ENCODE results near the gene MUC5B. TPM values are rescaled to one million over a fixed set of nuclear protein-coding genes. Genes with fewer than 3 reads are reported as not detected.
A peak's percentile ranks its signal among the peaks of the same experiment; 100 is the strongest.
"Not testable (repeated sequence)": the region's sequence is repeated elsewhere in the genome, so short reads cannot be mapped to it uniquely, and the experiment has no call there.

Gene MUC5B
- total RNA-seq, 1 donor from 2014 or later: not detected

DNA sequence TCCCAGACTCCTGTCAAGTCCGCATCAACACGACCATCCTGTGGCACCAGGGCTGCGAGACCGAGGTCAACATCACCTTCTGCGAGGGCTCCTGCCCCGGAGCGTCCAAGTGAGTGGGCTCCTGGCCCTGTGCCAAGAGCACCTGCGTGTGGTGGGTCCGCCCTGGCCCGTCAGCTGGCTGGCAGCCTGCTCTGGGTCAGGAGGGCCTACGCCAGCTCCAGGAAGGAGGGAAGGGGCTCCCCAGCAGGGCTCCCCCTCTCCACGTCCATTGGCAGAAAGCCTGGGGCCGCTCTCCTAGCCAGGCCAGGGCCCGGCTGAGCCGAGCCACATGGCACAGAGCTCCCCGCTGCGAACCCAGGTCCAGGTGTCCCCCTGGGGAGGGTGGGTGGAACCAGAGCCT, 37.8 kb downstream of the MUC5B start:
- no peak for DNase-seq (ENCODE audit: low read depth)

DNA sequence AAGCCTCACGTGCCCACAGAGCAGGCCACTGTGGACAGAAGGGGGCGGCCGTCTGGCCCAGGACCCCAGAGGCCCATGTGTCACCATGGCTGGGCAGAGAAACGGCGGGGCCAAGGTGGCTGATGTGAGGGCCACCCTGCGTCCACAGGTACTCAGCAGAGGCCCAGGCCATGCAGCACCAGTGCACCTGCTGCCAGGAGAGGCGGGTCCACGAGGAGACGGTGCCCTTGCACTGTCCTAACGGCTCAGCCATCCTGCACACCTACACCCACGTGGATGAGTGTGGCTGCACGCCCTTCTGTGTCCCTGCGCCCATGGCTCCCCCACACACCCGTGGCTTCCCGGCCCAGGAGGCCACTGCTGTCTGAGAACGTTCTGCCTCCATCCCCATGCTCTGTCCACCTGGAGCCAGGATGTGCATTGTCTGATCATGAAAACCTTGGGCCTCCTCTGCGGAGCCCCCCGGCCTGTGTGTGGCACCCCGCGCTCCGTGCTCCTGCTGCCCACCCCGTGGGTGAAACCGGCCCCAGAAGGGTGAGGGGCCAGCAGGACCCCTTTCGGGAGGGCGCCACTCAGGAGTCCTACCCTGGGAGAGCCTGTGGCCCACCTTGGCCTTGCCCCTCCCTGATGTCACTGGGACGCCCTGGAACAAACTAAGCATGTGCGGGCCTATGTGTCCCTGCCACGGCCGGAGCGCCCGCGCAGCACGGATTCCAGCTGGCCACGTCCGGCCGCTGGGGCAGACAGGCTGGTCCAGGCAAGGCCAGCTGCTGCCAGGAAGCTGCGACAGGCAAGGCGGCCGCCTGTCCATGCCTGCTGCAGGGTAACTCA, 38.6 kb downstream of the MUC5B start:
- peak; percentile 48 for DNase-seq (ENCODE audit: low read depth)

DNA sequence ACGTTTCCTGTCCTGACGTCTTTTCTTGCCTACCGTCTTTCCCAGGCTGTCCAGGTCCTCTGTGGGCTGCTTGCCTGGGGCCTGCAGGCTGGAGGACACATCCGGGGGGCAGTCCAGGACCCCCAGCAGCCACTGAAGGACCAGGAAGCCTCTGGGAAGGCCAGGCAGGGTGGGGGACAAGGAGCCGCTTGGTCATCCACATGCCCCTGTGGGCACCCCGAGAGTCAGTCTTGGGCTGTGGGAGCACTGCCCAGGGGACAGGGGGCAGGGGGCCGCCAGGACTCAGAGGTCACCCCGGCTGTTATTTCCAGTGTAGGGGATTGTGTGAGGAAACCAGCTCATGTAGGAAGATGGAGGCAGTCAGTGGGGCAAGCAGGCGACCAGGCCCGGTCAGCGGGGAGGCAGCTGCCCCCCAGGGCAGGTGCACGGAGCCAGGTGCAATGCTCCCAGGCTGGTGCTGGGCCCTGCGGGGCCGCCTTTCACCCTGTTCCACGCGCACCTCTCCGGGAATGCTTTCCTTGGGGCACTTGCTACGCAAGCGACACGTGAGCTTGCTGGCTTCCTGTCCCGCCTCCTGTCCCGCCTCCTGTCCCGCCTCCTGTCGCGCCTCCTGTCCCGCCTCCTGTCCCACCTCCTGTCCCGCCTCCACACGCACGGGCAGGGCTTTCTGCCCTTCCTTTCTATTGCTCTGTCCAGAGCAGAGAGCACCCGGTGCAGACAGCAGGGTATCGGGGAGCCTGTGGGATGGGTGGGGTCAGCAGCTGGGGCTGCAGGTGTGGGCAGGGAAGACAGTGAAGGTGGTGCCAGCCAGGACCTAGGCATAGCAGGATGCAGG, 39.5 kb downstream of the MUC5B start:
- peak; percentile 87 for DNase-seq (ENCODE audit: low read depth)

DNA sequence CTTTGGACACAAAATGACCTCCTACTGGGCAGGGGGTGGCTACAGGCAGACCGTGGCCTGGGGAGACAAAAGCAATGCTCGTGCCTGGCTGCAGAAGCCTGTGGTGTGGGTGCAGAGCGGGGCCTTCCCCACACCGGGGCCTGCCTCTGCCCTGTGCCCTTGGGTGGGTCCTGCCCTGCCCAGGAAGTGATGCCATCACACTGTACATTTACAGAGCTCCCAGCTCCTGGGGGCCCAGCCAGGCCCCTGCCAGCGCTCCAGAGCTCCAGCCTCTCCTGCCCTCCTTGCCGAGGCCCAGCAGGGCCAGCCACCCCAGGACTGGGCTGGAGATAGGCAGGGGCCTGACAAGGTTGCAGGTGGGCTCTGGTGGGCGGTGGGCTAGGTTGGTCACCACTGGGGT, 40.1 kb downstream of the MUC5B start:
- no peak for DNase-seq (ENCODE audit: low read depth)

DNA sequence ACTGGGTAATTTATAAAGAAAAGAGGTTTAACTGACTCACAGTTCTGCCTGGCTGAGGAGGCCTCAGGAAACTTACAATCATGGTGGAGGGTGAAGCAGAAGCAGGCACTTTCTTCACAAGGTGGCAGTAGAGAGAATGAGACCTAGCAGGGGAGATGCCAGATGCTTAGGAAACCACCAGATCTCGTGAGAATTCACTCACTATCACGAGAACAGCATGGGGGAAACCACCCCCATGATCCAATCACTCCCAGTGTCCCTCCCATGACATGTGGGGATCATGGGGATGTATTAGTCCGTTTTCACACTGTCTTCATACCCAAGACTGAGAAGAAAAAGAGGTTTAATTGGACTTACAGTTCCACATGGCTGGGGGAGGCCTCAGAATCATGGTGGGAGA, 41.6 kb downstream of the MUC5B start:
- DNase-seq (ENCODE audit: low read depth): peak; percentile 65

DNA sequence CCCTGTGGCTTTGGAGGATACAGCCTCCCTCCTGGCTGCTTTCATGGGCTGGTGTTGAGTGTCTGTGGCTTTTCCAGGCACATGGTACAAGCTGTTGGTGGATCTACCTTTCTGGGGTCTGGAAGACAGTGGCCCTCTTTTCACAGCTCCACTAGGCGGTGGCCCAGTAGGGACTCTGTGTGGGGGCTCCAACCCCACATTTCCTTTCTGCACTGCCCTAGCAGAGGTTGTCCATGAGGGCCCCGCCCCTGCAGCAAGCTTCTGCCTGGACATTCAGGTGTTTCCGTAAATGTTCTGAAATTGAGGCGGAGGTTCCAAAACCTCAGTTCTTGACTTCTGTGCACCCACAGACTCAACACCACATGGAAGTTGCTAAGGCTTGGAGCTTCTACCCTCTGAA, 42.6 kb downstream of the MUC5B start:
- not testable (repeated sequence) for DNase-seq (ENCODE audit: low read depth)

DNA sequence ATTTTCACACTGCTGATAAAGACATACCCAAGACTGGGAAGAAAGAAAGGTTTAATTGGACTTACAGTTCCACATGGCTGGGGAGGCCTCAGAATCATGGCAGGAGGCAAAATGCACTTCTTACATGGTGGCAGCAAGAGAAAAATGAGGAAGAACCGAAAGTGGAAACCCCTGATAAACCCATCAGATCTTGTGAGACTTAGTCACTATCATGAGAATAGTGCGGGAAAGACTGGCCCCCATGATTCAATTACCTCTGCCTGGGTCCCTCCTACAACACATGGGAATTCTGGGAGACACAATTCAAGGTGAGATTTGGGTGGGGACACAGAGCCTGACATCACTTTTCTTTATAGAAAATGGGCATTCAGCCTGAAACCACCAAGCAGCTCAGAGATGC, 44.1 kb downstream of the MUC5B start:
- DNase-seq (ENCODE audit: low read depth): not testable (repeated sequence)

DNA sequence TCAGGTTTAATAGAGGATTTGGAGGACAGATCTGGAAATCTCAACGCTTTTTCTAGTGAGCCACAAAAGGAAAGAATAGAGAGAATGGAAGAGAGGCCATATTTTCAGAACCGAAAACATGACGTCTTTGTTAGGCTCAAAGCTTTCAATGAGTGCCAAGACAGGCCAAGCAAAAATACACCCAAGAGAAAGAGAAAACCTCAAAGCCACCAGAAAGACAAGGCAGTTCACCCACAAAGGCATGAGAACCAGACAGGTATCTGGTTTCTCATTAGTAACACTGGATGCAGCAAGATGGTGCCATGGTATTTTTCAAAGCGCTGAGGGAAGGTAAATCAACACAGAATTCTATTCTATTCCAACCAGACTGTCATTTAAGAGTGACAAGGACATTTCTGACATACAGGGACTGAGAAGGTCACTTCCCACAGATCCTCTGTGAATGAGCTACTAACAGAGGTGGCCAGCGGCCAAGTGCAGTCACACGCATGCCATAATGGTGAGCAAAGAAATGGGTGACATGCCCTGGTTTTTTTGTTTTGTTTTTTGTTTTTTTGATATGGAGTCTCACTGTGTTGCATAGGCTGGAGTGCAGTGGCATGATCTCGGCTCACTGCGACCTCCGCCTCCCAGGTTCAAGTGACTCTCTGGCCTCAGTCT, 44.7 kb downstream of the MUC5B start:
- no peak for DNase-seq (ENCODE audit: low read depth)

DNA sequence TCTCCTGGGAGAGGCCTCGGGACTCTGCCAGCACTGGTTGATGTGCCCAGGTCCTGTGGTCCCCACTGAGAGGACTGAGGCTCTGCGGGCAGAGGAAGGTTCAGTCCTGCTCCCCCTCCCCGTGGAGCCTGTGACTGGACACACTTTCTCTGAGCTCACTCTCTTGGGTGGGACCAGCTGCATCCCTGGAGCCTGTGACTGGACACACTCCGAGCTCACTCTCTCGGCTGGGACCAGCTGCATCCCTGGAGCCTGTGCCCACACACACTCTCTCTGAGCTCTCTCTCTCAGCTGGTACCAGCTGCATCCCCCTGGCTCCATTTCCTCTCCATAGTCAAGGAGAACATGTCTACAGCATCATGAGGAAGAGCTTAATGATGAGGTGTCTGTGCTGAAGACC, 47.1 kb downstream of the MUC5B start:
- no peak for DNase-seq (ENCODE audit: low read depth)

DNA sequence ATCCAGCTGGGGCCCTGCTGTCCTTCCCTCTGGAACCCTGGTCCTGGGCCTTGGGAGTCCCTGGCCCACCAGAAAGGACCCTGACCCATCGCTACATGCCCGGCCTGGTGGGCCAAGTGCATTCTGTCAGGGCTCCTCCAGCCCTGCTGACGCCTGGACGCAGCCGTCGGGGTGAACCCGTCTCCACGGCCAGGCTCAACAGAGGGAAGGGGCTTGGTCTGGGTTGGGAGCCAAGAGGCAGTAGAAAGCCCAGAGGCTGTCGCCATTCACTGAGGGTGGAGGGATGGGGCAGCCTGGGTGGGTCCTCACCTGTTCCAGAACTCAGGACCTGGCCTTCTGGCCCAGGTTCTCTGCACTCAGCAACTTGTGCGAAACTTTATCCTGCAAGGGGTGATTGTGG, 47.6 kb downstream of the MUC5B start:
- no peak for DNase-seq (ENCODE audit: low read depth)

DNA sequence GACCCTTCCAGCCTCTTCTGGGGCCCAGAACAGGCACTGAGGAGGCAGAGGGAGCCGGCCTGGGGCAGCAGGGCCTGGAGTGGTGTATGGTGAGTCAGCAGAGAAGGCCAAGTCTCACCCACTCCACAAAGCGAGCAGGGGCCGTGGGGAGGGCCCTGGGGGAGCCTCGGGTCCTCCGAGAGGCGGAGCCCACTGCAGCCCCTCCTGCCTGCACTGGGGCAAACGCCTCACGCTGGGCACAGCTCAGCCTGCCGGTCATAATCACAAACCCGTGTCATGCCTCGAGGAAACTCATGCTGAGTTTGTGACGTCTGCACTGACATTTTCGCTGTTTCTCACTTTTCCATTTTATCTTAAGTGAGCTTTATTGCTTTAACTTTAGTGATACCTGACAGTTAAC, 48.1 kb downstream of the MUC5B start:
- DNase-seq (ENCODE audit: low read depth): no peak

DNA sequence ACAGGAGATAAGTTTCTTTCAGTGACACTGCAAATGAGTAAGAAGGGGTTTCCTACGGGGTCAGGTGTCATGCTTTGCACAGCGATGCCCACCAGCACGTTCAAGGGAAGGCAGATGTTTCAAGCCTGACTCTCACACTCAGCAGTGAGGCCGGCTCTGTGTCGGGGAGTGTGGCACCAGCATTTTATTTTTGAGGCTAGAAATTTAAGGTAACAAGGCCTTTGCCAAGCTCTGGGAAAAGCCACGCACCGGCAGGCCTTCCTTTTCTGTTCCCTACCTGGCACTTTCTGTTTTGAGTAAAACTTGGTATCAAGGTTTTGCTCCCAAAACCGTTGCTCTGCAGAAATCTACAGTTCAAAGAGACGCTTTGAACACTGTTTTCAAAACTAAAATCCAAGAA, 48.5 kb downstream of the MUC5B start:
- DNase-seq (ENCODE audit: low read depth): no peak

DNA sequence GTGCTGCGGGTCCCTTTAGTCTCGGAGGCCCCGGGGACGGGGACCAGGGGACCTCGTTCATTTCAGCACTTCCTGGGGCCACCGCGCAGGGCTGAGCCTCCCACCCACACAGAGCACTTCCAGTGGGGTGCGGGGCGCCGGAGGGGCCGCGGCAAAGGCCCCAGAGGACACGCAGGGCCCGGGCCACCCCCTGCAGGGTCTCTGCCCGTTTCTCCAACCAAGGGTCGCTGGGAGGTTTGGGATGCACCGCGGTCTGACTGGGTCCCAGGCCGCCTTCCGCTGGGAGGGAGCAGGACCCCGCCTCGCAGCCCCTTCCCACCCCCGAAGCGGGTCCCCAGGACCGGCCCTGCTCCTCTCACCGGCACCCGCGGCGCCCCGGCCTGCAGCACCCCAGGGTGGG, 49.1 kb downstream of the MUC5B start:
- DNase-seq (ENCODE audit: low read depth): no peak

DNA sequence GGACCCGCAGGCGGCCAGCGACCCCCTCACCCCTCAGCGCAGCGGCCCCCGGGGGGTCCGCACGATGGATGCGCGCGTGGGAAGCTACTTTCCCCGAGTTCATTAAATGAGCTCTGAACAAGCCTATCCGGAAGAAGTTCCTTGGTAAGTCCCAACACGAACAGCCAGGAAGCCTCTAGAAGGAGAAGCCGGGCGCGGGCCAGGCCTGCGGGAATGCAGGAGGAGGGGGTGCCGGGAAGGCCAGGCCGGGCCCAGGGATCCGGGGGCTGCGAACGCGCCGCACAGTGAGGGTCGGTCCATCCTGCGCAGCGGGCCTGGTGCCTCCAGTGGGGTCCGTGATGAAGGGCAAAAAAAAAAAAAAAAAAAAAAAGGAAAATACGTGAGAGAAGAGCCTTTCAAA, 49.7 kb downstream of the MUC5B start:
- no peak for DNase-seq (ENCODE audit: low read depth)

DNA sequence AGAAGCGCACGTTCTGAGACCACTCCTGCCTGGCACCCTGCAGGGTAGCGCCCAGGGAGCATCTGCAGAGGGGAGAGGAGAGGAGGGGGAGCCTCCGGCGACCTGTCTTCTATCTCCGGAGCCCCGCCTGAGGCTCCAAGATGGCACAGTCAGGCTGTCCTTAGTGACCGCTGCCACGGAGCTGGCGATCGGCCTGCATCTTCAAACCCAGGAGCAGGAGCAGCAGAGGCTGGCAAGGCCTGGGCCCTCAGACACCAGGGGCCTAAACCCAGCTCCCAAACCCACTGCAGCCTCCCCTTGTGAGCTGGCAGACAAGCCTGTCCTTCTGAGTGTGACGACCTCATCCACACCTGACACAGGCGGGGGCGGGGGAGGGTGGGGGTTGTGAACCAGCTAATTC, 51.6 kb downstream of the MUC5B start:
- no peak for DNase-seq (ENCODE audit: low read depth)

DNA sequence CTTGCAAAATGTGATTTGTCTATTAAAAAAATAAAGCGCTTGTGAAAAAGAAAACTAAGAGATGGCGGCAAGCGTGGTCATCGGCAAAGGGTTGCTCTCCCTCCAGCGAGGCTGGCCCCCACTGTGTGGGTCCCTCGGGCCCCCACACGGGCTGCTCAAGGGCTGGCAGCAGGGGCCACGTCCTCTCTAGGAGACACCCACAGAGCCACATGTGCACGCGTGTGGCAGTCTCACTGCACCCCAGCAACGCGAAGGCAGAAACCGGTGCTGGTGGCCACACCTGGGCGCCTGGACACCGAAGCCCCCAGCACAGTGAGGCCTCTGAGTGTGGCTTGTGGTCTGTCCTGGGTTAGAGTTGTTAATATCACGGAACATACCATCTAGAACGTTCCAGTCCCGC, 52.2 kb downstream of the MUC5B start:
- DNase-seq (ENCODE audit: low read depth): no peak

DNA sequence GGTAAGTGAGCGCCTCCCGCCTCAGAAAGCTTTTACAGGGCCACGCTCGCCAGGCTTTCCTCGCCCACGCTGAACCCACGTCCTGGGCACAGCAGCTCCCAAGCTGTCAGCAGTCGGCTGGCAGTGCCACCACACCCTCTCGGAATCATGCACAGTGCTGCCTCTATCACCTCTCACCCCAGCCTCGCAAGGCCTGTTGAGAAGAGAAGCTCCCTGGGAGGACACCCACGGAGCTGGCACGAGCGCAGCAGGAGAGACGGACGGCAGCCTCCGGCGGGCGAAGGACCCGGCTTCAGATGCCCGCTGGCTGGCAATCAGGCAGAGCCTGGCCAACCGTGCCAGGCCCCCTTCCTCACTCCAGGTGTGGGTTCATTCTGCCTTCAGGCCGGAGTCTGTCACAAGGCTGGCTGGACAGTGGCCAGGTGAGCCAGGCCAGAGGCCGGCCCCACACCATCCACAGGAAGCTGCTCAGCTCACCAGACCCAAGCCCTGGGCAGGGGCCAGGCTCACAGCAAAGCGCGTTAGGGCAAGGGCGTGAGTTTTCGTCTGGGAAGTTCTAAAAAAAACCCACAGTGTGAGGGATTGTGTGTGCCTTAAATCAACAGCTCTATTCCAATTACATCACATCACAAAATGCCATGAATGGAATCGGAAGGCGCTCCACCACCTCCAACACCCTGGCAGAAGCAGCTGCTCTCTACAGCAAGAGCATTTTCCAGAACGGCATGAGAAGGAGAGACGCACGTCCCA, 53.4 kb downstream of the MUC5B start:
- no peak for DNase-seq (ENCODE audit: low read depth)

DNA sequence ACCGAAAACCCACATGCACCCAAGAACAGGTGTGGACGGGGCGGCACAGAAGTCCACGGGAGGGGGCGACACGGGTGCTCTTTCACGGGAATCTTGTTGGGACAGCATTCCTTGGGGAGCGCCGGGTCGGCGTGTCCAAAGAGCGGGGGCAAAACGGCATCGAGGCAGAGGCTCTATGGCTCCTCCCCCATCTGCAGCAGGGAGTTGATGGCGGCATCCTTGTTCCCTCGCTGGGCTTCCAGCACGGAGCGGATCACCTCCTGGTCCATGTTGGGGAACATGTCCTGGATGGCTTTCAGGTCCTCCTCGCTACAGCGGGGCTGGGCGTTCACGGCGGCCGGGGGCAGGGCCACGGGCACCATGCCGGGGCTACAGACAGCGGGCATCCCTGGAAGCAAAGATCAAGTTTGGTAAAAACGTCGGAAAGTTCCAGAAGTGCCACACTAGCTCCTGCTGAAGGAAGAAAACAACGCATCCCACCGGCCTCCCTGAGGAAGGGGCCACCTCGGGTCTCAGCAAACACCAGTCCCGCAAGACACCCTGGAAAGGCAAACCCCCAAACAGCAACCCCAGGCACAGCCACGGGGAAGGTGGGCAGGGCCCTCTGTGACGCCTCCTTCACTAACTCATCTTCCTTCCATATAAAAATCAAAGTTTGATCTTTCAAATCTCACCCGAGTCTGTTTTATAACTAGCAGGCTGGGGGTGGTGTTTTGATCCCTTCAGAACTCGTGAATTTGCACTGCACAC, 54.2 kb downstream of the MUC5B start:
- DNase-seq (ENCODE audit: low read depth): no peak

DNA sequence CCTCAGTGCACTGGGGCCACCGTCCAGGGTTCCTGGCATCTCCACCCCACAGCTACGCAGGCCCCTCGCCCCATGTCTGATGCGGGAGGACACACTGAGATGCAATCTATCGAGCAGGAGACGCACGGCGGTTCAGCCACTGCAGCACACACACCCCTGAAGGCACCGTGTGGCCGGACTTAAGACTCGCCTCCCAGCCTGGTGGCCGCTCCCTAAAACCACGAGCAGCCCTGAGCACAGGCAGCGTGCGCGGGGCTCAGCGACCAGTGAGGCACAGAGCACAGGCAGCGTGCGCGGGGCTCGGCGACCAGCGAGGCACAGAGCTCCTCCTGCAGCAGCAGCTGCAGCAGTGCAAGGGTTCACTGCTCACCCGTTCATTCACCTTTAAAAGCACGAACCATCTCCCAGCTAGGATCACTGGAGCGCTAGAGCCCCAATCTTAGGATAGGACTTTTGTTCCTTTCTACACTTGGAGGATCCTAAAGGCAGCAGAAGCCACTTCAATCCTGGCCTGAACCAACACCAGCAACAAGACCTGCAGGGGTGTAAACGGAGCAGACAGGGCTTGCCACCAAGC, 55.2 kb downstream of the MUC5B start:
- no peak for DNase-seq (ENCODE audit: low read depth)
